HCT116 (cell line): Measurements from ENCODE around the gene PDZD8. TPM values are rescaled to one million over a fixed set of nuclear protein-coding genes. Genes with fewer than 3 reads are reported as not detected.

Experiments used
- ATAC-seq: fragments of 200-7000 bp; cut with Tn5 transposase; 2 replicates; pipeline ENCODE4 v1.9.1; 2020; ENCODE audit warnings: mild to moderate bottlenecking, moderate library complexity
- BruUV-seq: library from RNA; stranded (reverse); fragments of 400-500 nt; replicated peaks from 2 replicates; lab custom pipeline; 2021; lab: Mats Ljungman, UMichigan
- CTCF ChIA-PET: fragments of 300-600 bp; sonication (Branson Sonifier 250); formaldehyde crosslinking; loops from one replicate; lab custom pipeline; 2021; ENCODE audit warnings: antibody characterized with exemption; lab: Charles Lee
- POLR2A ChIA-PET: fragments of 300-600, 350-600 bp; sonication (Branson Sonifier 250); formaldehyde crosslinking; loops from one replicate; lab custom pipeline; 2021; ENCODE audit warnings: antibody characterized with exemption; lab: Charles Lee
- RAD21 ChIA-PET, 2 experiments: fragments of 300-600 bp; sonication (Branson Sonifier 250); formaldehyde crosslinking; loops; one replicate each; lab custom pipeline; 2023; ENCODE audit warnings: low total read pairs in 2 of 2; ENCODE audit not compliant: uncharacterized antibody in 2 of 2, unreplicated experiment in 2 of 2, low non-redundant PET in 1 of 2; lab: Charles Lee
- DNase-seq: peaks from one replicate; pipeline ENCODE4 v3.0.0-alpha.2; 2010; ENCODE audit warnings: low read depth, low spot score
- H2AFZ ChIP-seq: fragments of 200-600 bp; shearing (Covaris generic), sonication (generic); 2 replicates; pipeline ENCODE4 v1.6.1; 2017; ENCODE audit warnings: low read depth, mixed run types, mixed read lengths, antibody characterized with exemption, low read length; ENCODE audit not compliant: poor library complexity, severe bottlenecking
- H3K27ac ChIP-seq: 2 replicates; pipeline ENCODE4 v1.5.1; 2012; ENCODE audit warnings: low read depth, low read length
- H3K27me3 ChIP-seq: fragments of 200-600 bp; sonication (generic); 2 replicates; pipeline ENCODE4 v1.6.1; 2016; ENCODE audit warnings: mixed run types, low read length, mixed read lengths; ENCODE audit not compliant: insufficient read depth
- H3K36me3 ChIP-seq, 2 experiments: fragments of 200-500 bp in 1 of 2; fragments of 200-600 bp in 1 of 2; sonication (Bioruptor generic) in 1 of 2; sonication (generic) in 1 of 2; 2 replicates each; pipeline versions ENCODE4 v1.5.1 to v1.6.1; 2014 to 2016; ENCODE audit warnings: low read length in 2 of 2, inconsistent platforms in 1 of 2, mixed read lengths in 1 of 2, mixed run types in 1 of 2; ENCODE audit not compliant: insufficient read depth in 2 of 2, control insufficient read depth in 1 of 2
- H3K4me1 ChIP-seq, 2 experiments: fragments of 200-600 bp in 1 of 2; sonication (generic) in 1 of 2; 2 replicates each; pipeline versions ENCODE4 v1.5.1 to v1.6.1; 2012 to 2017; ENCODE audit warnings: low read length in 2 of 2, inconsistent platforms in 1 of 2, mild to moderate bottlenecking in 1 of 2, mixed read lengths in 1 of 2, mixed run types in 1 of 2, moderate library complexity in 1 of 2; ENCODE audit not compliant: insufficient read depth in 2 of 2, control insufficient read depth in 1 of 2
- H3K4me2 ChIP-seq: fragments of 200-600 bp; sonication (generic); 2 replicates; pipeline ENCODE4 v1.6.1; 2017; ENCODE audit warnings: mixed run types, low read length, mixed read lengths
- H3K4me3 ChIP-seq, 2 experiments: fragments of 200-600 bp in 1 of 2; sonication (generic) in 1 of 2; replicated peaks in 1 of 2; 2 replicates each; pipeline ENCODE4 v1.5.1; 2011 to 2016; ENCODE audit warnings: low read length in 2 of 2, control low read depth in 1 of 2, low read depth in 1 of 2, mild to moderate bottlenecking in 1 of 2, mixed read lengths in 1 of 2, mixed run types in 1 of 2
- H3K79me2 ChIP-seq: fragments of 200-600 bp; sonication (generic); 2 replicates; pipeline ENCODE4 v1.6.1; 2017; ENCODE audit warnings: mild to moderate bottlenecking, mixed run types, low read length, moderate library complexity, mixed read lengths; ENCODE audit not compliant: insufficient read depth
- H3K9ac ChIP-seq: fragments of 200-600 bp; sonication (generic); 2 replicates; pipeline ENCODE4 v1.6.1; 2016; ENCODE audit warnings: low read length, mixed read lengths
- H3K9me2 ChIP-seq: fragments of 200-600 bp; sonication (generic), shearing (Covaris generic); 2 replicates; pipeline ENCODE4 v1.6.1; 2017; ENCODE audit warnings: mixed run types, mild to moderate bottlenecking, moderate library complexity; ENCODE audit not compliant: insufficient read depth
- H3K9me3 ChIP-seq, 2 experiments: fragments of 200-500 bp in 1 of 2; fragments of 200-600 bp in 1 of 2; sonication (Bioruptor generic) in 1 of 2; sonication (generic) in 1 of 2; 2 replicates each; pipeline ENCODE4 v1.6.1; 2014 to 2017; ENCODE audit warnings: low read length in 2 of 2, mixed read lengths in 2 of 2, inconsistent platforms in 1 of 2, low read depth in 1 of 2, mild to moderate bottlenecking in 1 of 2, mixed run types in 1 of 2, moderate library complexity in 1 of 2; ENCODE audit not compliant: control insufficient read depth in 1 of 2, insufficient read depth in 1 of 2
- H4K20me1 ChIP-seq: fragments of 200-600 bp; sonication (generic), shearing (Covaris generic); 2 replicates; pipeline ENCODE4 v1.6.1; 2017; ENCODE audit warnings: mixed run types, mild to moderate bottlenecking, moderate library complexity; ENCODE audit not compliant: insufficient read depth
- CBX3 ChIP-seq: IDR thresholded peaks from 2 replicates; pipeline ENCODE4 v1.6.1; 2012; ENCODE audit warnings: low read depth
- CEBPB ChIP-seq: IDR thresholded peaks from 2 replicates; pipeline ENCODE4 v1.6.1; 2012; ENCODE audit warnings: low read depth
- EGR1 ChIP-seq: IDR thresholded peaks from 2 replicates; pipeline ENCODE4 v1.6.1; 2012; ENCODE audit warnings: low read depth
- EZH2 ChIP-seq: fragments of 200-600 bp; sonication (generic); IDR thresholded peaks from 2 replicates; pipeline ENCODE4 v1.6.1; 2017; ENCODE audit warnings: antibody characterized with exemption, mixed run types
- FOSL1 ChIP-seq: IDR thresholded peaks from 2 replicates; pipeline ENCODE4 v1.6.1; 2012; ENCODE audit warnings: low read depth
- POLR2A ChIP-seq: IDR thresholded peaks from 2 replicates; pipeline ENCODE4 v1.7.0; 2011; ENCODE audit warnings: borderline replicate concordance; ENCODE audit not compliant: insufficient read depth, insufficient read length; ENCODE audit errors: extremely low read depth
- SIN3A ChIP-seq: IDR thresholded peaks from 2 replicates; pipeline ENCODE4 v1.6.1; 2012; ENCODE audit warnings: low read depth
- SP1 ChIP-seq: IDR thresholded peaks from 2 replicates; pipeline ENCODE4 v1.6.1; 2012; ENCODE audit warnings: low read depth
- SRF ChIP-seq: IDR thresholded peaks from 2 replicates; pipeline ENCODE4 v1.6.1; 2012; ENCODE audit warnings: low read depth
- YY1 ChIP-seq: IDR thresholded peaks from 2 replicates; pipeline ENCODE4 v1.6.1; 2011; ENCODE audit warnings: low read length, low read depth, moderate library complexity, mild to moderate bottlenecking; ENCODE audit not compliant: insufficient replicate concordance; ENCODE audit errors: extremely low read depth
- ZFX ChIP-seq: fragments of 450-650 bp; IDR thresholded peaks from 2 replicates; pipeline ENCODE4 v1.6.1; 2017
- intact Hi-C: fragments of 100-400 bp; cut with micrococcal nuclease; formaldehyde crosslinking; loops from 2 replicates; pipeline ENCODE4 v1.10.0; 2022
- total RNA-seq: library from RNA; stranded (reverse); gene quantifications from one replicate; pipeline ENCODE4 v1.2.1, GENCODE V29; 2021; ENCODE audit not compliant: unreplicated experiment
- TF ChIP-seq, protein P1 (sequence below), 3 experiments: fragments of 200-600 bp in 1 of 3; sonication (generic) in 1 of 3; IDR thresholded peaks in 2 of 3; conservative IDR thresholded peaks in 1 of 3; 2 replicates each; pipeline ENCODE4 v1.5.1; 2012 to 2017; ENCODE audit warnings: low read depth in 2 of 3, low read length in 2 of 3, antibody characterized with exemption in 1 of 3, borderline replicate concordance in 1 of 3, control low read depth in 1 of 3, mild to moderate bottlenecking in 1 of 3, mixed read lengths in 1 of 3, mixed run types in 1 of 3, moderate library complexity in 1 of 3; ENCODE audit not compliant: insufficient read depth in 1 of 3
- TF ChIP-seq, protein P2 (sequence below): IDR thresholded peaks from 2 replicates; pipeline ENCODE4 v1.6.1; 2012; ENCODE audit warnings: low read depth
- TF ChIP-seq, protein P3 (sequence below): IDR thresholded peaks from 2 replicates; pipeline ENCODE4 v1.6.1; 2012
- TF ChIP-seq, protein P4 (sequence below): IDR thresholded peaks from 2 replicates; pipeline ENCODE4 v1.6.1; 2011; ENCODE audit warnings: mild to moderate bottlenecking, low read length, moderate library complexity; ENCODE audit not compliant: insufficient replicate concordance; ENCODE audit errors: extremely low read depth
- TF ChIP-seq, protein P5 (sequence below): IDR thresholded peaks from 2 replicates; pipeline ENCODE4 v1.6.1; 2012

PDZD8 gene
- total RNA-seq, 1 experiment from 2014 or later: 61.7 TPM

DNA sequence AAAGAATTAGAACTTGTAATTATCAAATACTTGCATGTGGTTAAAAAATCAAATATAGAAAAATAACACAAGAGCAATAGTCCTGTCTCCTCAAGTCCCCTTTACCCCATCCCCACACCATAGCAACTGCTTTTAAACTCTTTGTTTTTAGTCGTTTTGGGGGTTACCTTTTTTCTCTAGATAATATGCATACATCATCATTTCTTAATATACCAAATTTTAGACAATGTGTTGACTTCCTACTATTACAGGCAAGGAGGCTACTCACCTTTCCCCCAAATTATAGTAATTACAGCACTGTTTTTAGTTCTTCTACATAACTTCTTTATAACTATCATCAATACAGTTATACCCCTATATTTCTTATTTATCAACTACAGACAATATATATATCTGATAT, 77.0 kb downstream of the PDZD8 start:
- Histone ChIP-seq H3K36me3 (no peaks in the 10 kb centered on the region), H3K9me2 (no peaks in the 10 kb centered on the region), H3K9ac (no peak overlapping the region), H3K4me2 (no peak overlapping the region), H4K20me1 (peaks cover 23% of the 10 kb centered on the region; the same call in 1 of the 2 replicates), H2AFZ (no peak overlapping the region), H3K4me3 (no peak overlapping the region), H3K27me3 (no peaks in the 10 kb centered on the region), H3K4me1 (no peaks in the 10 kb centered on the region), H3K79me2 (peaks cover 54% of the 10 kb centered on the region), H3K27ac (no peak overlapping the region), H3K9me3 (no peaks in the 10 kb centered on the region)
- no TSS peak for BruUV-seq
- intact Hi-C loops: no loop called here
- ATAC-seq (no peak), DNase-seq (no peak)
- ChIA-PET POLR2A (no interaction called here), CTCF (no interaction called here), RAD21 (no interaction called here)
- TF ChIP-seq ZFX (no peak), SRF (no peak), POLR2A (no peak), EGR1 (no peak), FOSL1 (no peak), CBX3 (no peak), CEBPB (no peak), SIN3A (no peak), EZH2 (no peak), SP1 (no peak), YY1 (no peak)
- TF ChIP-seq, protein P1, sequence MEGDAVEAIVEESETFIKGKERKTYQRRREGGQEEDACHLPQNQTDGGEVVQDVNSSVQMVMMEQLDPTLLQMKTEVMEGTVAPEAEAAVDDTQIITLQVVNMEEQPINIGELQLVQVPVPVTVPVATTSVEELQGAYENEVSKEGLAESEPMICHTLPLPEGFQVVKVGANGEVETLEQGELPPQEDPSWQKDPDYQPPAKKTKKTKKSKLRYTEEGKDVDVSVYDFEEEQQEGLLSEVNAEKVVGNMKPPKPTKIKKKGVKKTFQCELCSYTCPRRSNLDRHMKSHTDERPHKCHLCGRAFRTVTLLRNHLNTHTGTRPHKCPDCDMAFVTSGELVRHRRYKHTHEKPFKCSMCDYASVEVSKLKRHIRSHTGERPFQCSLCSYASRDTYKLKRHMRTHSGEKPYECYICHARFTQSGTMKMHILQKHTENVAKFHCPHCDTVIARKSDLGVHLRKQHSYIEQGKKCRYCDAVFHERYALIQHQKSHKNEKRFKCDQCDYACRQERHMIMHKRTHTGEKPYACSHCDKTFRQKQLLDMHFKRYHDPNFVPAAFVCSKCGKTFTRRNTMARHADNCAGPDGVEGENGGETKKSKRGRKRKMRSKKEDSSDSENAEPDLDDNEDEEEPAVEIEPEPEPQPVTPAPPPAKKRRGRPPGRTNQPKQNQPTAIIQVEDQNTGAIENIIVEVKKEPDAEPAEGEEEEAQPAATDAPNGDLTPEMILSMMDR (IDR thresholded peaks at IDR 0.05 in 2 of 3, conservative IDR thresholded peaks at IDR 0.05 in 1 of 3; ENCODE audit: borderline replicate concordance in 1 of 3, insufficient read depth in 1 of 3, low read depth in 2 of 3, low read length in 2 of 3): no peak
- TF ChIP-seq, protein P2, sequence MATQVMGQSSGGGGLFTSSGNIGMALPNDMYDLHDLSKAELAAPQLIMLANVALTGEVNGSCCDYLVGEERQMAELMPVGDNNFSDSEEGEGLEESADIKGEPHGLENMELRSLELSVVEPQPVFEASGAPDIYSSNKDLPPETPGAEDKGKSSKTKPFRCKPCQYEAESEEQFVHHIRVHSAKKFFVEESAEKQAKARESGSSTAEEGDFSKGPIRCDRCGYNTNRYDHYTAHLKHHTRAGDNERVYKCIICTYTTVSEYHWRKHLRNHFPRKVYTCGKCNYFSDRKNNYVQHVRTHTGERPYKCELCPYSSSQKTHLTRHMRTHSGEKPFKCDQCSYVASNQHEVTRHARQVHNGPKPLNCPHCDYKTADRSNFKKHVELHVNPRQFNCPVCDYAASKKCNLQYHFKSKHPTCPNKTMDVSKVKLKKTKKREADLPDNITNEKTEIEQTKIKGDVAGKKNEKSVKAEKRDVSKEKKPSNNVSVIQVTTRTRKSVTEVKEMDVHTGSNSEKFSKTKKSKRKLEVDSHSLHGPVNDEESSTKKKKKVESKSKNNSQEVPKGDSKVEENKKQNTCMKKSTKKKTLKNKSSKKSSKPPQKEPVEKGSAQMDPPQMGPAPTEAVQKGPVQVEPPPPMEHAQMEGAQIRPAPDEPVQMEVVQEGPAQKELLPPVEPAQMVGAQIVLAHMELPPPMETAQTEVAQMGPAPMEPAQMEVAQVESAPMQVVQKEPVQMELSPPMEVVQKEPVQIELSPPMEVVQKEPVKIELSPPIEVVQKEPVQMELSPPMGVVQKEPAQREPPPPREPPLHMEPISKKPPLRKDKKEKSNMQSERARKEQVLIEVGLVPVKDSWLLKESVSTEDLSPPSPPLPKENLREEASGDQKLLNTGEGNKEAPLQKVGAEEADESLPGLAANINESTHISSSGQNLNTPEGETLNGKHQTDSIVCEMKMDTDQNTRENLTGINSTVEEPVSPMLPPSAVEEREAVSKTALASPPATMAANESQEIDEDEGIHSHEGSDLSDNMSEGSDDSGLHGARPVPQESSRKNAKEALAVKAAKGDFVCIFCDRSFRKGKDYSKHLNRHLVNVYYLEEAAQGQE: no peak
- TF ChIP-seq, protein P3, sequence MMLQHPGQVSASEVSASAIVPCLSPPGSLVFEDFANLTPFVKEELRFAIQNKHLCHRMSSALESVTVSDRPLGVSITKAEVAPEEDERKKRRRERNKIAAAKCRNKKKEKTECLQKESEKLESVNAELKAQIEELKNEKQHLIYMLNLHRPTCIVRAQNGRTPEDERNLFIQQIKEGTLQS: no peak
- TF ChIP-seq, protein P4, sequence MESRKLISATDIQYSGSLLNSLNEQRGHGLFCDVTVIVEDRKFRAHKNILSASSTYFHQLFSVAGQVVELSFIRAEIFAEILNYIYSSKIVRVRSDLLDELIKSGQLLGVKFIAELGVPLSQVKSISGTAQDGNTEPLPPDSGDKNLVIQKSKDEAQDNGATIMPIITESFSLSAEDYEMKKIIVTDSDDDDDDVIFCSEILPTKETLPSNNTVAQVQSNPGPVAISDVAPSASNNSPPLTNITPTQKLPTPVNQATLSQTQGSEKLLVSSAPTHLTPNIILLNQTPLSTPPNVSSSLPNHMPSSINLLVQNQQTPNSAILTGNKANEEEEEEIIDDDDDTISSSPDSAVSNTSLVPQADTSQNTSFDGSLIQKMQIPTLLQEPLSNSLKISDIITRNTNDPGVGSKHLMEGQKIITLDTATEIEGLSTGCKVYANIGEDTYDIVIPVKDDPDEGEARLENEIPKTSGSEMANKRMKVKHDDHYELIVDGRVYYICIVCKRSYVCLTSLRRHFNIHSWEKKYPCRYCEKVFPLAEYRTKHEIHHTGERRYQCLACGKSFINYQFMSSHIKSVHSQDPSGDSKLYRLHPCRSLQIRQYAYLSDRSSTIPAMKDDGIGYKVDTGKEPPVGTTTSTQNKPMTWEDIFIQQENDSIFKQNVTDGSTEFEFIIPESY: no peak
- TF ChIP-seq, protein P5, sequence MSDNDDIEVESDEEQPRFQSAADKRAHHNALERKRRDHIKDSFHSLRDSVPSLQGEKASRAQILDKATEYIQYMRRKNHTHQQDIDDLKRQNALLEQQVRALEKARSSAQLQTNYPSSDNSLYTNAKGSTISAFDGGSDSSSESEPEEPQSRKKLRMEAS: no peak
